Upper lobe of left lung (tissue), 4 donors: ENCODE measurements around the gene MAPK11.

Experiments
- EP300 ChIP-seq, 4 donors: sonication (generic); formaldehyde crosslinking; IDR thresholded peaks; one replicate each; pipeline ENCODE4 v1.5.1; 2017; ENCODE audit warnings: antibody characterized with exemption in 4 of 4, control low read depth in 2 of 4
- POLR2A ChIP-seq, 4 donors: fragments of 450-650 bp; IDR thresholded peaks; one replicate each; pipeline ENCODE4 v1.5.1; 2016 to 2017; ENCODE audit warnings: antibody characterized with exemption in 4 of 4, mild to moderate bottlenecking in 2 of 4
- POLR2AphosphoS5 ChIP-seq, 2 donors: sonication (generic); formaldehyde crosslinking; IDR thresholded peaks; one replicate each; pipeline ENCODE4 v1.5.1; 2017; ENCODE audit warnings: antibody characterized with exemption in 2 of 2
- TF ChIP-seq, protein P1 (sequence below), 6 experiments: fragments of 450-650 bp in 4 of 6; fragments of 200-600 bp in 2 of 6; sonication (generic) in 2 of 6; IDR thresholded peaks; one replicate each; pipeline ENCODE4 v1.5.1; 2016 to 2019; ENCODE audit warnings: antibody characterized with exemption in 6 of 6

GRCh38 chr22:50269970-50270665 lies at the start of gene MAPK11:
- TF ChIP-seq POLR2A (IDR thresholded peaks at IDR 0.05) = peak in 1 of 4 donors; percentile 6
- TF ChIP-seq, protein P1, sequence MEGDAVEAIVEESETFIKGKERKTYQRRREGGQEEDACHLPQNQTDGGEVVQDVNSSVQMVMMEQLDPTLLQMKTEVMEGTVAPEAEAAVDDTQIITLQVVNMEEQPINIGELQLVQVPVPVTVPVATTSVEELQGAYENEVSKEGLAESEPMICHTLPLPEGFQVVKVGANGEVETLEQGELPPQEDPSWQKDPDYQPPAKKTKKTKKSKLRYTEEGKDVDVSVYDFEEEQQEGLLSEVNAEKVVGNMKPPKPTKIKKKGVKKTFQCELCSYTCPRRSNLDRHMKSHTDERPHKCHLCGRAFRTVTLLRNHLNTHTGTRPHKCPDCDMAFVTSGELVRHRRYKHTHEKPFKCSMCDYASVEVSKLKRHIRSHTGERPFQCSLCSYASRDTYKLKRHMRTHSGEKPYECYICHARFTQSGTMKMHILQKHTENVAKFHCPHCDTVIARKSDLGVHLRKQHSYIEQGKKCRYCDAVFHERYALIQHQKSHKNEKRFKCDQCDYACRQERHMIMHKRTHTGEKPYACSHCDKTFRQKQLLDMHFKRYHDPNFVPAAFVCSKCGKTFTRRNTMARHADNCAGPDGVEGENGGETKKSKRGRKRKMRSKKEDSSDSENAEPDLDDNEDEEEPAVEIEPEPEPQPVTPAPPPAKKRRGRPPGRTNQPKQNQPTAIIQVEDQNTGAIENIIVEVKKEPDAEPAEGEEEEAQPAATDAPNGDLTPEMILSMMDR (IDR thresholded peaks at IDR 0.05) = no peak
- no peak for TF ChIP-seq EP300 (IDR thresholded peaks at IDR 0.05)
- TF ChIP-seq POLR2AphosphoS5 (IDR thresholded peaks at IDR 0.05) = no peak
